Left ventricle myocardium inferior (tissue), 1 donor: ENCODE measurements around the gene UMOD. TPM values are rescaled to one million over a fixed set of nuclear protein-coding genes. Genes with fewer than 3 reads are reported as not detected.

Source experiments
- DNase-seq: peaks from one replicate; pipeline ENCODE4 v3.0.0-alpha.2; 2020
- H3K27ac ChIP-seq: fragments of 200-600 bp; replicated peaks from 2 replicates; pipeline ENCODE4 v1.8.0; 2021
- H3K27me3 ChIP-seq: fragments of 200-600 bp; 2 replicates; pipeline ENCODE4 v1.8.0; 2021; ENCODE audit warnings: low read depth
- H3K36me3 ChIP-seq: fragments of 200-600 bp; 2 replicates; pipeline ENCODE4 v1.8.0; 2021
- H3K4me1 ChIP-seq: fragments of 200-600 bp; 2 replicates; pipeline ENCODE4 v1.8.0; 2021
- H3K4me3 ChIP-seq: fragments of 200-600 bp; 2 replicates; pipeline ENCODE4 v1.8.0; 2021; ENCODE audit warnings: mild to moderate bottlenecking, moderate library complexity
- H3K9me3 ChIP-seq: fragments of 200-600 bp; replicated peaks from 2 replicates; pipeline ENCODE4 v1.8.0; 2021
- CTCF ChIP-seq: fragments of 200-600 bp; IDR thresholded peaks from 2 replicates; pipeline ENCODE4 v1.8.0; 2021; ENCODE audit warnings: antibody characterized with exemption, mild to moderate bottlenecking, borderline replicate concordance
- intact Hi-C: fragments of 100-400 bp; cut with micrococcal nuclease; formaldehyde crosslinking; loops from one replicate; pipeline ENCODE4 v1.11.0; 2022
- total RNA-seq: library from RNA; stranded (reverse); fragmentation: NEBNext Ultra II Directional; extraction: Animal tissue kit (Norgen Biotek cat#: 25700); gene quantifications from one replicate; pipeline ENCODE4 v1.2.1, GENCODE V29; 2021
- donor health status: DM: no; HTN: yes; CAD: no; lungs with severe emphysema.

The UMOD gene
- total RNA-seq, 1 donor from 2014 or later: not detected

- no peaks in the 10 kb centered on the region for H3K36me3 ChIP-seq
Observed at GRCh38 chr16:20300312-20301097, 52.0 kb downstream of the UMOD start.

DNA sequence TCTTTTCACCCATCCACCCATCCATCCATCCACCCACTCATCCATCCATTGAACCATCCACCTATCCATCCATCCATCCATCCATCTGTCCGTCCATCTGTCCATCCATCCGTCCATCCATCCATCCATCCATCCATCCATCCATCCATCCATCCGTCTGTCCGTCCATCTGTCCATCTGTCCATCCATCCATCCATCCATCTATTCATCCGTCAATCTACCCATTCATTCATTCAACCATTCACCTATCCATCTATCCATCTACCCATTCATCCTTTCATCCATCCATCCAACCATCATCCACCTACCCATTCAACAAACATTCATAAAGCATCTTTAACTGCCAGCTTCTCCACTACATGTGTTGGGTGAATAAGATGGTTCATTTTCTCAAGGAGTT, 54.1 kb downstream of the UMOD start:
- Histone ChIP-seq H3K4me3 (no peak overlapping the region), H3K27me3 (peaks cover 84% of the 10 kb centered on the region), H3K4me1 (no peaks in the 10 kb centered on the region), H3K27ac (no peak overlapping the region), H3K36me3 (no peaks in the 10 kb centered on the region), H3K9me3 (no peaks in the 10 kb centered on the region)
- DNase-seq: no peak
- TF ChIP-seq CTCF: no peak
- intact Hi-C loops: no loop called here

More at GRCh38 chr16:20300312-20301097, 52.0 kb downstream of the UMOD start:
- Histone ChIP-seq H3K27ac (no peak overlapping the region), H3K27me3 (peaks cover 73% of the 10 kb centered on the region), H3K4me1 (no peaks in the 10 kb centered on the region), H3K4me3 (no peak overlapping the region), H3K9me3 (no peaks in the 10 kb centered on the region)
- peak; percentile 70 for TF ChIP-seq CTCF
- DNase-seq: peak; percentile 18
- intact Hi-C loops: no loop called here

- Histone ChIP-seq H3K9me3 (no peaks in the 10 kb centered on the region), H3K36me3 (no peaks in the 10 kb centered on the region), H3K27ac (no peak overlapping the region), H3K27me3 (peaks cover 84% of the 10 kb centered on the region), H3K4me3 (no peak overlapping the region), H3K4me1 (no peaks in the 10 kb centered on the region)
- intact Hi-C loops: no loop called here
- TF ChIP-seq CTCF: no peak
- DNase-seq: no peak
Observed at GRCh38 chr16:20291208-20292206, 61.0 kb downstream of the UMOD start.

DNA sequence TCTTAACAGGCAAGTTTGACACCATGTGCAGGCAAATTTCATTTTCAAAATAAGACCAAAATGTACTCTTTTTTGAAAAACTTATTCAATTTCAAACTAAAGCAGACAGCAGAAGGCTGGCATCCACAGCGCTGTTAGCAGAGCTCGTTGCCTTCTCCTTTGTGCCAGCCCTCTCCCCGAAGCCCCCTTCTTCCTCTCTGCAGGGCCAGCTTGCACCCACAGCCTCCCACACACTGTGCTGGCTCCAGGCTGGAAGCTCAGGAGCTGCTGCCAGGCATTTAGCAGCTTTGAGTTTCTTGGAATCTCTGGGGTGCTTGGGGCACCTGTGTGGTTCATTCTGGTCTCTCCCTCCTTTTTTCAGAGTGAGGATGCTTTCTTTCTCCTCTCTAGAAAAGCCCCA, 62.9 kb downstream of the UMOD start:
- peaks cover 68% of the 10 kb centered on the region for H3K27me3 ChIP-seq
- no peaks in the 10 kb centered on the region for H3K36me3 ChIP-seq
- intact Hi-C loops: no loop called here
- H3K4me1 ChIP-seq: no peaks in the 10 kb centered on the region
- no peaks in the 10 kb centered on the region for H3K9me3 ChIP-seq
- no peak overlapping the region for H3K27ac ChIP-seq
- TF ChIP-seq CTCF: no peak
- no peak overlapping the region for H3K4me3 ChIP-seq
- no peak for DNase-seq

DNA sequence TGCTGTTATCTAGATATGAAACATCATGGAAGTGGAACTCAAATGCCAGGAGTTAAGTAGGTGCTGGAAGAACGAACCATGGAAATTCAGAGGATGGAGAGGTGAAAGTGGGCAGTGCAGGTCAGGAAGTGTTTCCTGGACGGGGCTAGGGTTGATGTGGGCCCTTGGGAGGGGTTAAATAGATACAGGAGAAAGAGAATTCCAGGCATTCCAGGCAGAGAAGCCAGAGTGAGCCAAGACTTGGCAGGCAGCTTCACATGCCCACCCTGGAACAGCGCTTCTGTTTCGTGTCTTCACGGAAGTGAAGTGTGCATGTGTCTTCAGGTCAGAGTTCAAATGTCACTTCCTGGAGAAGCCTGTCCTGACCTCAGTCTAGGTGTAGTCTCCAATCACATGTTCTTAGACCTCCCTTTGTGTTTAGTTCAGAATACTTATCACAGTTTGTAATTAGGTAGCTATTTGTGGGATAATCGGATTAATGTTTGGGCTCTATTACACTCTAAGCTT, 66.5 kb downstream of the UMOD start:
- Histone ChIP-seq H3K36me3 (no peaks in the 10 kb centered on the region), H3K9me3 (peaks cover under 1% of the 10 kb centered on the region), H3K4me1 (no peaks in the 10 kb centered on the region), H3K27me3 (peaks cover 49% of the 10 kb centered on the region), H3K27ac (no peak overlapping the region), H3K4me3 (no peak overlapping the region)
- intact Hi-C loops: no loop called here
- no peak for DNase-seq
- TF ChIP-seq CTCF: no peak
